Trophoblast cell (in vitro differentiated cells and primary cell): ENCODE measurements around the gene SLC43A3.

ENCODE experiments used
- DNase-seq, 2 donors: peaks; one replicate each; pipeline ENCODE4 v3.0.0-alpha.2; 2016
- H2AFZ ChIP-seq: 2 replicates; pipeline ENCODE4 v1.6.1; 2013; ENCODE audit warnings: low read length, moderate library complexity, mild to moderate bottlenecking; ENCODE audit not compliant: insufficient read depth, poor library complexity
- H2AK5ac ChIP-seq: 2 replicates; pipeline ENCODE4 v1.6.1; 2013; ENCODE audit warnings: mild to moderate bottlenecking, low read length
- H2BK120ac ChIP-seq: 2 replicates; pipeline ENCODE4 v1.6.1; 2013; ENCODE audit warnings: low read length, mild to moderate bottlenecking, moderate library complexity; ENCODE audit not compliant: insufficient read depth, poor library complexity
- H2BK12ac ChIP-seq: 2 replicates; pipeline ENCODE4 v1.6.1; 2013; ENCODE audit warnings: mild to moderate bottlenecking, low read length, moderate library complexity
- H2BK5ac ChIP-seq: 2 replicates; pipeline ENCODE4 v1.6.1; 2013; ENCODE audit warnings: low read length, low read depth, moderate library complexity, mild to moderate bottlenecking; ENCODE audit not compliant: poor library complexity
- H3K14ac ChIP-seq: 2 replicates; pipeline ENCODE4 v1.6.1; 2013; ENCODE audit warnings: mild to moderate bottlenecking, low read length
- H3K18ac ChIP-seq: 2 replicates; pipeline ENCODE4 v1.6.1; 2013; ENCODE audit warnings: mild to moderate bottlenecking, low read length
- H3K23ac ChIP-seq: 2 replicates; pipeline ENCODE4 v1.6.1; 2013; ENCODE audit warnings: low read length
- H3K27ac ChIP-seq: 2 replicates; pipeline ENCODE4 v1.5.1; 2013; ENCODE audit warnings: low read depth, mild to moderate bottlenecking, inconsistent platforms, low read length, moderate library complexity
- H3K27me3 ChIP-seq: 2 replicates; pipeline ENCODE4 v1.6.1; 2013; ENCODE audit warnings: inconsistent platforms, mild to moderate bottlenecking, low read length, moderate library complexity; ENCODE audit not compliant: insufficient read depth
- H3K36me3 ChIP-seq, 2 experiments: 1 replicate in 1 of 2; 2 replicates in 1 of 2; pipeline ENCODE4 v1.6.1; 2013; ENCODE audit warnings: low read length in 2 of 2, mild to moderate bottlenecking in 2 of 2, moderate library complexity in 1 of 2; ENCODE audit not compliant: insufficient read depth in 2 of 2, control insufficient read depth in 1 of 2
- H3K4ac ChIP-seq: 2 replicates; pipeline ENCODE4 v1.6.1; 2013; ENCODE audit warnings: low read depth, mild to moderate bottlenecking, low read length, moderate library complexity
- H3K4me1 ChIP-seq, 2 experiments: 1 replicate in 1 of 2; 2 replicates in 1 of 2; pipeline ENCODE4 v1.6.1; 2013; ENCODE audit warnings: low read length in 2 of 2, mild to moderate bottlenecking in 2 of 2, moderate library complexity in 1 of 2; ENCODE audit not compliant: insufficient read depth in 2 of 2, control insufficient read depth in 1 of 2
- H3K4me2 ChIP-seq: 2 replicates; pipeline ENCODE4 v1.6.1; 2013; ENCODE audit warnings: inconsistent platforms, mild to moderate bottlenecking, low read length, moderate library complexity
- H3K4me3 ChIP-seq: 2 replicates; pipeline ENCODE4 v1.5.1; 2013; ENCODE audit warnings: mild to moderate bottlenecking, low read depth, low read length, inconsistent platforms
- H3K79me1 ChIP-seq: one replicate; pipeline ENCODE4 v1.6.1; 2013; ENCODE audit warnings: low read length
- H3K79me2 ChIP-seq: 2 replicates; pipeline ENCODE4 v1.6.1; 2013; ENCODE audit warnings: low read length, mild to moderate bottlenecking; ENCODE audit not compliant: control insufficient read depth, insufficient read depth, poor library complexity
- H3K9ac ChIP-seq: 2 replicates; pipeline ENCODE4 v1.6.1; 2013; ENCODE audit warnings: mild to moderate bottlenecking, low read length
- H3K9me3 ChIP-seq: 2 replicates; pipeline ENCODE4 v1.6.1; 2013; ENCODE audit warnings: low read depth, mild to moderate bottlenecking, control low read depth, inconsistent platforms, low read length; ENCODE audit not compliant: insufficient read depth
- H4K12ac ChIP-seq: 2 replicates; pipeline ENCODE4 v1.6.1; 2013; ENCODE audit warnings: low read depth, mild to moderate bottlenecking, low read length, moderate library complexity
- H4K8ac ChIP-seq: 2 replicates; pipeline ENCODE4 v1.6.1; 2013; ENCODE audit warnings: low read depth, mild to moderate bottlenecking, low read length, moderate library complexity
- H4K91ac ChIP-seq: one replicate; pipeline ENCODE4 v1.6.1; 2013; ENCODE audit warnings: low read depth, mild to moderate bottlenecking, low read length, moderate library complexity
- WGBS: extraction: QIAGEN DNeasy Blood & Tissue Kit; methylation state at CpG from one replicate; pipeline ENCODE4 v1.1.7; 2013; ENCODE audit warnings: missing lambda C conversion rate; ENCODE audit not compliant: insufficient read length, insufficient coverage; ENCODE audit errors: extremely low coverage; 5-methylcytosine and 5-hydroxymethylcytosine counted together

SLC43A3 gene

DNA sequence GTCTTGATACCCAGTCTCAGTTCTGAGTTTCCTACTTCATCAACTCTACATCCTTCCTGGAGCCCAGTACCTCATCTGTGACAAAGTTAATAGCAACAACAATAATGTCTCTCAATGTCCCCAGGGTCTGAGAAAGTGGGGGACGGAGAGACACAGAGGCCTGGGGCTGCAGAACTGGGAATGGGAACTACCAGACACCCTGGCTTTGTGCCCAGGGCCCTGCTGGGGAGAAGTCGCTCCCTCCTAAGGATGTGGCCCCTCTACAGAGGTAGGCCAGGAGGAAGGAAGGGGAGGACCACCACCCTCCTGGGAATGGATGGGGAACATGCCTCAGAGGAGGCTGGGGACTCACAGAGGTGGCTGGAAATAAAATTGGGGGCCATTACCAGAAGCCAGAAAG is 51.4 kb downstream of the SLC43A3 start:
- Histone ChIP-seq H4K8ac (no peak overlapping the region), H3K27me3 (no peaks in the 10 kb centered on the region), H2BK12ac (no peak overlapping the region), H3K36me3 (no peaks in the 10 kb centered on the region), H3K79me2 (no peaks in the 10 kb centered on the region), H2BK5ac (no peak overlapping the region), H2AK5ac (no peak overlapping the region), H3K9me3 (no peaks in the 10 kb centered on the region), H4K12ac (no peak overlapping the region), H3K4ac (no peak overlapping the region), H2BK120ac (no peak overlapping the region), H3K79me1 (no peaks in the 10 kb centered on the region), H3K23ac (no peak overlapping the region), H3K4me1 (no peaks in the 10 kb centered on the region), H3K4me3 (no peak overlapping the region), H3K18ac (no peak overlapping the region), H3K27ac (no peak overlapping the region), H3K9ac (no peak overlapping the region), H3K4me2 (no peak overlapping the region), H2AFZ (no peak overlapping the region), H3K14ac (no peak overlapping the region), H4K91ac (no peak overlapping the region)
- DNase-seq = no peak
- WGBS = no CpG with 5 or more reads among the region's 2 CpGs

DNA sequence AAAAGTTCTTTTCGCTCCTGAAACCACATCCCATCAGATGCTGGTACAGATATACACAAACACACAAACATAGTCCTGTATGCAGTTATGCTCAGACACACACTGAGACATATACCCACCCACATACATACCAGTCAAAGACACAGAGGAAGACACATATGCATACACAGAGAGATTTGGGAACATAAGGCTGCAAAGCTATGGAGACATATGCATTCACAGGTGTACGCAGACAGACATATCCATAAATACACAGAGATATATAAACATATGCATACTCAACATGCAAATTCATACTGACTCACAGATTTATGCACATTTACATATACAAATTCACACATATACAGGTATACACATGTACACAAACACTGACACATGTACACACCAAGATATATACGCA is 52.0 kb downstream of the SLC43A3 start:
- no peak overlapping the region for H3K4me2 ChIP-seq
- no peak overlapping the region for H3K27ac ChIP-seq
- no CpG with 5 or more reads among the region's 3 CpGs for WGBS

DNA sequence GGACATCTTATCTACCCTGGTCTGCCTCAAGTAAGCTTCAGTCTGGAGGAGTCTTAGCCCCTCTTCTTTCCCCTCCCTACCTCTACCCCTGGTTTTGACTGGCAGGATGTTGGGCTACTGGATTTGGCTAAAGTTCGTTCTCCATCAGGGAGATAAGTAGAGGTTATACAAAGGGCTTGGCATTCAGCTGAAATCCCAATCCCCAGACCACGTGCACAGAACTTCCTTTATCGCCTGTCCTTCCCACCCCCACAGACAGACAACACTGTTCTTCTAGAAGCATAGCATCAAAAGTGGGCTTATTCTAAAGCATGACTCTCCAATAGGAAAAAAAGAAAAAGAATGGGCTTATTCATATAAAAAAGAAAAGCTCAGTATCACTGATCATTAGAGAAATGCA is 53.8 kb downstream of the SLC43A3 start:
- H4K8ac ChIP-seq = no peak overlapping the region
- no peaks in the 10 kb centered on the region for H3K36me3 ChIP-seq
- WGBS = no CpG with 5 or more reads among the region's 3 CpGs
- no peaks in the 10 kb centered on the region for H3K9me3 ChIP-seq
- no peak overlapping the region for H3K23ac ChIP-seq
- no peak overlapping the region for H3K14ac ChIP-seq
- no peak for DNase-seq
- H4K91ac ChIP-seq = no peak overlapping the region
- H3K79me1 ChIP-seq = no peaks in the 10 kb centered on the region
- no peak overlapping the region for H2BK120ac ChIP-seq
- H3K9ac ChIP-seq = no peak overlapping the region
- no peak overlapping the region for H3K4me2 ChIP-seq
- H2AK5ac ChIP-seq = no peak overlapping the region
- H3K27ac ChIP-seq = no peak overlapping the region
- no peak overlapping the region for H3K4me3 ChIP-seq
- H2AFZ ChIP-seq = no peak overlapping the region
- H3K4me1 ChIP-seq = no peaks in the 10 kb centered on the region
- no peaks in the 10 kb centered on the region for H3K79me2 ChIP-seq
- no peak overlapping the region for H4K12ac ChIP-seq
- H3K27me3 ChIP-seq = no peaks in the 10 kb centered on the region
- H3K4ac ChIP-seq = no peak overlapping the region
- H3K18ac ChIP-seq = no peak overlapping the region
- no peak overlapping the region for H2BK12ac ChIP-seq
- H2BK5ac ChIP-seq = no peak overlapping the region

More for the DNA sequence above, 52.0 kb downstream of the SLC43A3 start:
- H3K4me1 ChIP-seq = no peaks in the 10 kb centered on the region
- H3K9me3 ChIP-seq = no peaks in the 10 kb centered on the region
- no peak overlapping the region for H3K9ac ChIP-seq
- no peaks in the 10 kb centered on the region for H3K27me3 ChIP-seq
- no peak overlapping the region for H3K18ac ChIP-seq
- H2AK5ac ChIP-seq = no peak overlapping the region
- no peak overlapping the region for H3K4ac ChIP-seq
- no peaks in the 10 kb centered on the region for H3K36me3 ChIP-seq
- H4K12ac ChIP-seq = no peak overlapping the region
- H3K79me2 ChIP-seq = no peaks in the 10 kb centered on the region
- H3K14ac ChIP-seq = no peak overlapping the region
- no peak overlapping the region for H4K91ac ChIP-seq
- no peak overlapping the region for H2BK12ac ChIP-seq
- no peak overlapping the region for H2BK5ac ChIP-seq
- no peaks in the 10 kb centered on the region for H3K79me1 ChIP-seq
- DNase-seq = no peak
- H4K8ac ChIP-seq = no peak overlapping the region
- no peak overlapping the region for H2BK120ac ChIP-seq
- no peak overlapping the region for H2AFZ ChIP-seq
- H3K4me3 ChIP-seq = no peak overlapping the region
- H3K23ac ChIP-seq = no peak overlapping the region

DNA sequence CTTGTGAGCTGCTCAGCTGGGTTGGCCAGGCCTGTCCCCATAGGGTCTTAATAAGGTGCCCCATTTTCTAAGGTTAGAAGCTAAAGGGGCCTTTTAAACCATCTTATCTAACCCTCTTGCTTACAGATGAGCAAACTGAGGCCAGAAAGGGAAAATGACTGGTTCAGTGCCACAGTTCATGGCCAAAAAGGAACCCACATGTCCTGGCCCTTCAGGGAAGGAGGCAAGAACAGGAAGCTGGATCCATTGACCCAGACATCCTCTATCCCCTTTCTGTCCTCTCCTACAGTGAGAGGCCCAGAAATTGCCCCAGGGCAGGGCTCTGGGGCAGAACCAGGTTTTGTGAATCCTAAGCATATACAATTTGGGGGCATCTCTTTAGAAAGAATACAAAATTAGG is 56.0 kb downstream of the SLC43A3 start:
- no peaks in the 10 kb centered on the region for H3K4me1 ChIP-seq
- no peak overlapping the region for H3K4me3 ChIP-seq
- no peak overlapping the region for H2AK5ac ChIP-seq
- H3K27me3 ChIP-seq = no peaks in the 10 kb centered on the region
- no peaks in the 10 kb centered on the region for H3K79me2 ChIP-seq
- no peak overlapping the region for H2BK12ac ChIP-seq
- H3K18ac ChIP-seq = no peak overlapping the region
- H3K36me3 ChIP-seq = no peaks in the 10 kb centered on the region
- no peaks in the 10 kb centered on the region for H3K79me1 ChIP-seq
- no peak overlapping the region for H3K23ac ChIP-seq
- no peak overlapping the region for H3K4me2 ChIP-seq
- H4K91ac ChIP-seq = no peak overlapping the region
- H4K8ac ChIP-seq = no peak overlapping the region
- no peak overlapping the region for H3K9ac ChIP-seq
- no peaks in the 10 kb centered on the region for H3K9me3 ChIP-seq
- H3K4ac ChIP-seq = no peak overlapping the region
- no peak overlapping the region for H2BK120ac ChIP-seq
- no peak overlapping the region for H3K14ac ChIP-seq
- no peak overlapping the region for H4K12ac ChIP-seq
- H2AFZ ChIP-seq = no peak overlapping the region
- no peak for DNase-seq
- H2BK5ac ChIP-seq = no peak overlapping the region
- H3K27ac ChIP-seq = no peak overlapping the region
